GM10266 (cell line): ENCODE results near the gene OCLN.
"Not testable (repeated sequence)": the region's sequence is repeated elsewhere in the genome, so short reads cannot be mapped to it uniquely, and the experiment has no call there.

Experiments used
- DNase-seq: peaks from one replicate; pipeline ENCODE4 v3.0.0; 2012; ENCODE audit errors: extremely low spot score
- TF ChIP-seq, protein P1 (sequence below): IDR thresholded peaks from 2 replicates; pipeline ENCODE4 v1.5.1; 2012; ENCODE audit warnings: mild to moderate bottlenecking, low read depth; ENCODE audit not compliant: control insufficient read depth, insufficient read depth; ENCODE audit errors: missing control alignments

Gene OCLN, protein sequence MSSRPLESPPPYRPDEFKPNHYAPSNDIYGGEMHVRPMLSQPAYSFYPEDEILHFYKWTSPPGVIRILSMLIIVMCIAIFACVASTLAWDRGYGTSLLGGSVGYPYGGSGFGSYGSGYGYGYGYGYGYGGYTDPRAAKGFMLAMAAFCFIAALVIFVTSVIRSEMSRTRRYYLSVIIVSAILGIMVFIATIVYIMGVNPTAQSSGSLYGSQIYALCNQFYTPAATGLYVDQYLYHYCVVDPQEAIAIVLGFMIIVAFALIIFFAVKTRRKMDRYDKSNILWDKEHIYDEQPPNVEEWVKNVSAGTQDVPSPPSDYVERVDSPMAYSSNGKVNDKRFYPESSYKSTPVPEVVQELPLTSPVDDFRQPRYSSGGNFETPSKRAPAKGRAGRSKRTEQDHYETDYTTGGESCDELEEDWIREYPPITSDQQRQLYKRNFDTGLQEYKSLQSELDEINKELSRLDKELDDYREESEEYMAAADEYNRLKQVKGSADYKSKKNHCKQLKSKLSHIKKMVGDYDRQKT

DNA sequence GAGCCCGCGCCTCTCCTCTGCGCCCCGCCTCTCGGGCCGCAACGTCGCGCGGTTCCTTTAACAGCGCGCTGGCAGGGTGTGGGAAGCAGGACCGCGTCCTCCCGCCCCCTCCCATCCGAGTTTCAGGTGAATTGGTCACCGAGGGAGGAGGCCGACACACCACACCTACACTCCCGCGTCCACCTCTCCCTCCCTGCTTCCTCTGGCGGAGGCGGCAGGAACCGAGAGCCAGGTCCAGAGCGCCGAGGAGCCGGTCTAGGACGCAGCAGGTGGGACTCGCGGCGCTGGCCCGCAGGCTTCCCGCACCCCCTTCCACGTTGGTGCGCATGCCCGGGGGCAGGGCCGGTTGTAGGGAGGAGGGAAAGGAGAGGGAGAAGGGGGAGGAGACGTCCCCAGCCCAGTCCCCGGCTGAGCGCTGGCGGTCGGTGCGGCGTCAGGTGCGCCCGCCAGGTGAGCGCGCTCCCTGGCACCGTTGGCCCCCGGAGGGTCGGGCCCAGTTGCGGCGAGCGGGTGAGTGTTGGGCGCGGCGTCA is at the start of gene OCLN:
Gene OCLN (plus strand): TSS at position 400 of the 532 bp plus-strand sequence. CDS start 11,455 bp downstream, outside the sequence.
- TF ChIP-seq, protein P1, sequence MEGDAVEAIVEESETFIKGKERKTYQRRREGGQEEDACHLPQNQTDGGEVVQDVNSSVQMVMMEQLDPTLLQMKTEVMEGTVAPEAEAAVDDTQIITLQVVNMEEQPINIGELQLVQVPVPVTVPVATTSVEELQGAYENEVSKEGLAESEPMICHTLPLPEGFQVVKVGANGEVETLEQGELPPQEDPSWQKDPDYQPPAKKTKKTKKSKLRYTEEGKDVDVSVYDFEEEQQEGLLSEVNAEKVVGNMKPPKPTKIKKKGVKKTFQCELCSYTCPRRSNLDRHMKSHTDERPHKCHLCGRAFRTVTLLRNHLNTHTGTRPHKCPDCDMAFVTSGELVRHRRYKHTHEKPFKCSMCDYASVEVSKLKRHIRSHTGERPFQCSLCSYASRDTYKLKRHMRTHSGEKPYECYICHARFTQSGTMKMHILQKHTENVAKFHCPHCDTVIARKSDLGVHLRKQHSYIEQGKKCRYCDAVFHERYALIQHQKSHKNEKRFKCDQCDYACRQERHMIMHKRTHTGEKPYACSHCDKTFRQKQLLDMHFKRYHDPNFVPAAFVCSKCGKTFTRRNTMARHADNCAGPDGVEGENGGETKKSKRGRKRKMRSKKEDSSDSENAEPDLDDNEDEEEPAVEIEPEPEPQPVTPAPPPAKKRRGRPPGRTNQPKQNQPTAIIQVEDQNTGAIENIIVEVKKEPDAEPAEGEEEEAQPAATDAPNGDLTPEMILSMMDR = no peak
- DNase-seq = peak; percentile 83

DNA sequence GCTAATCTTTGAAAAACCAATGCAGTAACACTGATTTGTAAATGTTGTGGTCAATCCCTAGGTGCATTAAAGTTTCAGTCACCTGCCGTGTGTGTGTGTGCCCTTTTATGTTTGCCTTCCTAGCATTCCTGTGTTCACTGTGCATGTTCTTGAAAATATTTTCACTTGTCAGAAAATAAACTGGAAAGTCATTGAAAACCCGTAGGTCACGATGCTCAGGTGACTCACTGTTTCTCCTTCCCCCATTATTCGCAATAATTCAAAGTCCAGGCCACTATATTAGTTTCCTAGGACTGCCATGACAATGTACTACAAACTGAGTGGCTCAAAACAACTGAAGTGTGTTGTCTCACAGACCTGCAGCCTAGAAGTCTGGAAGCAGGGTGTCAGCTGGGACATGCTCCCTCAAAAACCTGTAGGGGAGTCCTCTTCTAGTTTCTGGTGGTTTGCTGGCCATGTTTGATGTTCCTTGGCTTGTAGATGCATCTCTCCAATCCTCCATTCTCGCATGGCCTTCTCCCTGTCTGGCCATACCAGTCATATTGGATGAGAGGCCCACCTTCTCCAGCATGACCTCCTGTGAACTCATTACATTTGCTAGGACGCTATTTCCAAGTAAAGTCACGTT is 48.3 kb upstream of the OCLN start:
- no peak for DNase-seq
- TF ChIP-seq, protein P1 = no peak

DNA sequence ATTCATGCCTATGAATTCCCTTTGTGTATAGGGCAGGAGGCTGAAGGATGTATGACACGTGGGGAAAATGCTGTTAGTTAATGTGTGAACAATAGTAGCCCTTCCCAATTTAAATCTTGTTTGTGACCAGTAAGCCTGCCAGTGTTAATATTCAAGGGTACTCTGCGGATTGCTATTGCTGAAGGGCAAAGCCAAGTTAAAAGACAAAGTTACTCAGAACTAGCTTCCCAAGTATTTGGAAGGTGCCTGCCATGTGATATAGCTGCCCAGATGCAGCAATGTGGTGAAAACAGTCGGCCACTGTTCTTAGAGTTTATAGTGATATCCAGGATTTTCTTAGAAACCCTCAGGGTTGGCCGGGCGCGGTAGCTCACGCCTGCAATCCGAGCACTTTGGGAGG is 43.1 kb upstream of the OCLN start:
- TF ChIP-seq, protein P1 = no peak
- DNase-seq = no peak

DNA sequence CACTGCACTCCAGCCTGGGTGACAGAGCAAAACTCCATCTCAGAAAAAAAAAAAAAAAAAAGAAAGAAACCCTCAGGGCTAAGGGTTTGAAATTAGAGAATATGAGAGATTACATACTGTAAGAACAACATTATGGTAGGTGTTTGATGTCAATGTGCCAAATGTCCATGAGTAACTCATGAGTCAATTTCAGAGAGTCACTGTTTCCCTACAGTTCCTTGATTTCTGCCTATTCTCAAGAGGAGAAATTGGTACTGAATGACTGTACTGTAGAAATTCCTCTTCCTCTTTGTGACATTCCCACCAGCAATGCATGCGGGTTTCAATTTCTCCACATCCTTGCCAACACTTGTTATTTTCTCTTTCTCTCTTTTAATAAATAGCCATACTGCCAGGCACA is 42.5 kb upstream of the OCLN start:
- no peak for DNase-seq
- TF ChIP-seq, protein P1 = no peak

DNA sequence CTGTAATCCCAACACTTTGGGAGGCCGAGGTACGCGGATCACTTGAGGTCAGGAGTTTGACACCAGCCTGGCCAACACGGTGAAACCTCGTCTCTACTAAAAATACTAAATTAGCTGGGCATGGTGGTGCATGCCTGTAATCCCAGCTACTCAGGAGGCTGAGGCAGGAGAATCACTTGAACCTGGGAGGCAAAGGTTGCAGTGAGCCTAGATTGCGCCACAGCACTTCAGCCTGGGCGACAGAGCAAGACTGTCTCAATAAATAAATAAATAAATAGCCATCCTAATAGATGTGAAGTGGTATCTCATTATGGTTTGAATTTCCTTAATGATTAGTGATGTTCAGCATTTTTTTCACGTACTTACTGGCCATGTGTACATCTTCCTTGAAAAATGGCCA is 42.1 kb upstream of the OCLN start:
- DNase-seq = not testable (repeated sequence)

DNA sequence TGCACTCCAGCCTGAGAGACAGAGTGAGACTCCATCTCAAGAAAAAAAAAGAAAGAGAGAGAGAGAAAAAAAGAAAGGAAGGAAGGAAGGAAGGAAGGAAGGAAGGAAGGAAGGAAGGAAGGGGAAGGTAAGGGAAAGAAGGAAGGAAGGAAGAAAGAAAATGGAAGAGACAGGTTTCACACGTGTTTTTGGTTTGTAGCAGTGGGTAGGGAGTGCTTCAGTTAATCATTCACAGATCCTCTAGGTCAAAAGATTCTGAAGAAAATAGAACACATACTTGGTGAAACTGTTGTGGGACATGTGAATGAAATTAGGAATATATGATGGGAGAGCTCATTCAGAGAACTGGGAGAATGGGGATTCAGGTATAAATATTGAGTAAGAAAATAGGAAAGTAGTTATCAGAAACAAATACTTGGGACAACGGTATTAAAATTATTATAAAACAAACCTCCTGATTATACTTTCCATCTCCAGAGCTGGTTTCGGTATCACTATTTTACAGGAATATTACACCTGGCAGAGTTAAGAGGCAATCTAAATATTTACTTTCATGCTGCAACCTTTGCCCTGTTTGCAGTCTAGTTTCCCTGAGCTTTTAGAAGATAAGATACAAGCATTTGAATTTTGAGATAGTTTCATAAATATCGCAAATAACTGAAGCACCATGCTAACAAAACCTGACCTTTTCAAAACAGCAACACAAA is 40.5 kb upstream of the OCLN start:
- TF ChIP-seq, protein P1 = no peak
- DNase-seq = no peak

DNA sequence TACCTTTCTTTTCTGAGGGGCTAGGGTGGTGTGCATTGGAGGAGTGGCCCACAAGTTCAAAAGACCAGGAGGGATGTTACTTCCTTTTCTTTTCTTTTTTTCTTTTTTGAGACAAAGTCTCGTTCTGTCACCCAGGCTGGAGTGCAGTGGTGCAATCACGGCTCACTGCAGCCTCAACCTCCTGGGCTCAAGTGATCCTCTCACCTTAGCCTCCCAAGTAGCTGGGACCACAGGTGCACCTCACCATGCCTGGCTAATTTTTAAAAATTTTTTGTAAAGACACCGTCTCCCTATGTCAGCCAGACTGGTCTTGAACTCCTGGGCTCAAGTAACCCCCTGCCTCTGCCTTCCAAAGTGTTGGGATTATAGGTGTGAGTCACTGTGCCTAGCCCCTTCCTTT is 39.1 kb upstream of the OCLN start:
- DNase-seq = not testable (repeated sequence)
